ENCODE measurements around the gene SLIT1.
"Not testable (repeated sequence)": the region's sequence is repeated elsewhere in the genome, so short reads cannot be mapped to it uniquely, and the experiment has no call there.

SLIT1 gene

DNA sequence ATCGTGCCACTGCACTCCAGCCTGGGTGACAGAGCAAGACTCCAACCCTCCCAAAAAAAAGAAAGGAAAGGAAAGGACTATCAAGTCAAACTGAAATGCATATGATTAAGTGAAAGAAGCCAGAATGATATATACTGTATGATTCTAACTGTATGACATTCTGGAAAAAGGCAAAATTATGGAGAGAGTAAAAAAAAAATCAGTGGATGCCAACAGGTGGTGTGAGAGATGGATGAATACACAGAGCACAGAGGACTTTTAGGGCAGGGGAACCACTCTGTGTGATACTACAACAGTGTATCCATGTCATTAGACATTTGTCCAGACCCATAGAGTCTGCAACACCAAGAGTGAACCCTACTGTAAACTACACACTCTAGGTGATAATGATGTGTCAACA is 99.2 kb downstream of the SLIT1 start:
- no peak for TF ChIP-seq EZH2phosphoT487 (conservative IDR thresholded peaks at IDR 0.05; ENCODE audit: low read length)
- TF ChIP-seq, protein P1, sequence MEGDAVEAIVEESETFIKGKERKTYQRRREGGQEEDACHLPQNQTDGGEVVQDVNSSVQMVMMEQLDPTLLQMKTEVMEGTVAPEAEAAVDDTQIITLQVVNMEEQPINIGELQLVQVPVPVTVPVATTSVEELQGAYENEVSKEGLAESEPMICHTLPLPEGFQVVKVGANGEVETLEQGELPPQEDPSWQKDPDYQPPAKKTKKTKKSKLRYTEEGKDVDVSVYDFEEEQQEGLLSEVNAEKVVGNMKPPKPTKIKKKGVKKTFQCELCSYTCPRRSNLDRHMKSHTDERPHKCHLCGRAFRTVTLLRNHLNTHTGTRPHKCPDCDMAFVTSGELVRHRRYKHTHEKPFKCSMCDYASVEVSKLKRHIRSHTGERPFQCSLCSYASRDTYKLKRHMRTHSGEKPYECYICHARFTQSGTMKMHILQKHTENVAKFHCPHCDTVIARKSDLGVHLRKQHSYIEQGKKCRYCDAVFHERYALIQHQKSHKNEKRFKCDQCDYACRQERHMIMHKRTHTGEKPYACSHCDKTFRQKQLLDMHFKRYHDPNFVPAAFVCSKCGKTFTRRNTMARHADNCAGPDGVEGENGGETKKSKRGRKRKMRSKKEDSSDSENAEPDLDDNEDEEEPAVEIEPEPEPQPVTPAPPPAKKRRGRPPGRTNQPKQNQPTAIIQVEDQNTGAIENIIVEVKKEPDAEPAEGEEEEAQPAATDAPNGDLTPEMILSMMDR (IDR thresholded peaks at IDR 0.05; ENCODE audit: insufficient read depth, low read length, poor library complexity, severe bottlenecking) = no peak
- no peak overlapping the region for H3K27ac ChIP-seq (ENCODE audit: low read depth, low read length)
- no peaks in the 10 kb centered on the region for H3F3A ChIP-seq (ENCODE audit: insufficient read depth)

DNA sequence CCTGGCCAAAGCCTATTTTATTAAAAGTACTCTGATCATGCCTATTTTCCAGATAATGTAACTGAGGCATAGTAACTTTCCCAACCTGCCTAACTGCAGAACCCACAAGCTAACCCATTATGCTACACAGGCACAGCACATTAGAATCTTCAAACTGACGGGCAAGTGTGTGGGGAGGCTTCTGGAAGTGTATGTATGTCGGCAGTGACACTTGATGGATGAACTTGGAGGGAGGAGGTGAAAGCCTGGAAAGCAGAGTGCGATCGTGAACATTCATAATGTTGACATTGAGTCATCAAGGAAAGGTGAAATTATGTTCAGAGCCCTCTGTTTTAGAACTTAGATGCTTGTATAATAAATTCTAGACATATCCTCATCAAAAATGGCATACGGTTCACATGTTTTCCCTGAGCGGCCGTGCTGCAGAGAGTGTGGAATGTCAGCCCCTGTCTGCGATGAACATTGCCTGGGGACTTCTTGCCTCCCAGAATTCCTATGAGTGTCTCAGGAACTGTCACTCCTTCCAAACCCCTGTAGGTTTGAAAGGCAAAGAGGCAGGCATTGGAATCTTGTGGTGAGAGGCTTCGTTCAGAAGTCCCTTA is 102.4 kb downstream of the SLIT1 start:
- no peak overlapping the region for H3K9ac ChIP-seq (ENCODE audit: low read length)
- H3K79me2 ChIP-seq (ENCODE audit: insufficient read depth, low read length) = no peaks in the 10 kb centered on the region
- H3K9me3 ChIP-seq (ENCODE audit: insufficient read depth, low read length) = no peaks in the 10 kb centered on the region
- H3K4me2 ChIP-seq (ENCODE audit: low read depth, low read length, poor library complexity, severe bottlenecking) = no peak overlapping the region
- H4K20me1 ChIP-seq (ENCODE audit: low read depth, low read length) = no peaks in the 10 kb centered on the region
- H3K36me3 ChIP-seq (ENCODE audit: low read length) = no peaks in the 10 kb centered on the region
- H3K27me3 ChIP-seq (ENCODE audit: low read length) = no peaks in the 10 kb centered on the region
- H3K9me2 ChIP-seq (replicated peaks; ENCODE audit: insufficient read depth, low read length) = no peaks in the 10 kb centered on the region
- H3F3A ChIP-seq (ENCODE audit: insufficient read depth) = no peaks in the 10 kb centered on the region
- no peak overlapping the region for H2AFZ ChIP-seq (ENCODE audit: low read depth, low read length, severe bottlenecking)
- no peak overlapping the region for H3K27ac ChIP-seq (ENCODE audit: low read depth, low read length)
- TF ChIP-seq EZH2phosphoT487 (conservative IDR thresholded peaks at IDR 0.05; ENCODE audit: low read length) = no peak
- TF ChIP-seq, protein P1 (IDR thresholded peaks at IDR 0.05; ENCODE audit: insufficient read depth, low read length, poor library complexity, severe bottlenecking) = no peak
- H3K4me3 ChIP-seq (ENCODE audit: insufficient read depth, low read length, poor library complexity, severe bottlenecking) = no peak overlapping the region

More for the DNA sequence above, 99.2 kb downstream of the SLIT1 start:
- Histone ChIP-seq H3K4me3 (ENCODE audit: insufficient read depth, low read length, poor library complexity, severe bottlenecking) (no peak overlapping the region), H2AFZ (ENCODE audit: low read depth, low read length, severe bottlenecking) (no peak overlapping the region), H3K9me3 (ENCODE audit: insufficient read depth, low read length) (no peaks in the 10 kb centered on the region), H4K20me1 (ENCODE audit: low read depth, low read length) (no peaks in the 10 kb centered on the region), H3K4me2 (ENCODE audit: low read depth, low read length, poor library complexity, severe bottlenecking) (no peak overlapping the region), H3K9me2 (replicated peaks; ENCODE audit: insufficient read depth, low read length) (no peaks in the 10 kb centered on the region), H3K36me3 (ENCODE audit: low read length) (no peaks in the 10 kb centered on the region), H3K9ac (ENCODE audit: low read length) (no peak overlapping the region), H3K79me2 (ENCODE audit: insufficient read depth, low read length) (no peaks in the 10 kb centered on the region), H3K27me3 (ENCODE audit: low read length) (no peaks in the 10 kb centered on the region)

GRCh38 chr10:97082575-97082974 is 103.2 kb downstream of the SLIT1 start:
- not testable (repeated sequence) for H3K4me3 ChIP-seq (ENCODE audit: insufficient read depth, low read length, poor library complexity, severe bottlenecking); H2AFZ ChIP-seq (ENCODE audit: low read depth, low read length, severe bottlenecking); H3K4me2 ChIP-seq (ENCODE audit: low read depth, low read length, poor library complexity, severe bottlenecking); H3K36me3 ChIP-seq (ENCODE audit: low read length); H3K9me3 ChIP-seq (ENCODE audit: insufficient read depth, low read length); H3K9ac ChIP-seq (ENCODE audit: low read length); H3K9me2 ChIP-seq (replicated peaks; ENCODE audit: insufficient read depth, low read length); H3K27me3 ChIP-seq (ENCODE audit: low read length); H3F3A ChIP-seq (ENCODE audit: insufficient read depth); H3K79me2 ChIP-seq (ENCODE audit: insufficient read depth, low read length); H3K27ac ChIP-seq (ENCODE audit: low read depth, low read length); H4K20me1 ChIP-seq (ENCODE audit: low read depth, low read length)

DNA sequence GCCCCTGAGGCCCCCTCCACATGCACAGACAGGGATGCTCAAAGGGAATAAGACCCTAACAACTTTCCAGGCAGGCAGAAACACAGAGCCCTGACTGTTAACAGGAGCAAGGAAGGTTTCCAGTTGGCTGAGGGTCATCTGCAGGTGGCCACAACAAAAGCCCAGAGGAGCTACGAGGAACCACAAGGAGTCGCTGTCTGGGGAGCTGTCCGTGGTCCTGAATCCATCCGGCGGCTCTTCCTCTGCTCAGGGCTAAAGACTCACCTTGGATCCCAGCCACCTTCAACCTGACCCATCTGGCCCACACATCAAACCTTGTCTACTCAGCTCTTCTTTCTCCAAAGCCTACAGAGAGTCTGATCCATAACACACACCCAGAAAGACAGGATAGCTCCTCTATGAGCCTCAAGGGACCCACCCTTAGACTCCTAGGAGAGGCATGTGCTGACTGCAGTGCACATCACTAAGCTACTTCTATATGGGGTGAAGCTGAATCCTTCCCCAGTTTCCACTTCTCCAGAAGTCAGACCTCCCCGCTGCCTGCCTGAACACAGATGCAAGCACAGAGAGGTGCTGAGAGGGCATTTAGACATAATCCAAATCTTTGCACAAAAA is 104.0 kb downstream of the SLIT1 start:
- Histone ChIP-seq H3K9me2 (replicated peaks; ENCODE audit: insufficient read depth, low read length) (no peaks in the 10 kb centered on the region), H2AFZ (ENCODE audit: low read depth, low read length, severe bottlenecking) (no peak overlapping the region), H3K79me2 (ENCODE audit: insufficient read depth, low read length) (no peaks in the 10 kb centered on the region), H3K36me3 (ENCODE audit: low read length) (no peaks in the 10 kb centered on the region), H3K27ac (ENCODE audit: low read depth, low read length) (no peak overlapping the region), H3K4me3 (ENCODE audit: insufficient read depth, low read length, poor library complexity, severe bottlenecking) (no peak overlapping the region), H3F3A (ENCODE audit: insufficient read depth) (no peaks in the 10 kb centered on the region), H3K4me2 (ENCODE audit: low read depth, low read length, poor library complexity, severe bottlenecking) (no peak overlapping the region), H3K9ac (ENCODE audit: low read length) (no peak overlapping the region), H3K27me3 (ENCODE audit: low read length) (no peaks in the 10 kb centered on the region), H4K20me1 (ENCODE audit: low read depth, low read length) (no peaks in the 10 kb centered on the region), H3K9me3 (ENCODE audit: insufficient read depth, low read length) (no peaks in the 10 kb centered on the region)
- TF ChIP-seq EZH2phosphoT487 (conservative IDR thresholded peaks at IDR 0.05; ENCODE audit: low read length) = no peak
- TF ChIP-seq, protein P1 (IDR thresholded peaks at IDR 0.05; ENCODE audit: insufficient read depth, low read length, poor library complexity, severe bottlenecking) = peak; percentile 51

Data from SU-DHL-6 (cell line).